DND-41 (cell line): ENCODE measurements around the gene PKHD1.

Experiments used
- ATAC-seq: fragments of 200-7000 bp; cut with Tn5 transposase; 3 replicates; pipeline ENCODE4 v1.9.1; 2021; ENCODE audit warnings: low read depth; ENCODE audit not compliant: insufficient read depth
- DNase-seq: peaks from one replicate; pipeline ENCODE4 v3.0.0-alpha.2; 2020
- H2AFZ ChIP-seq: 2 replicates; pipeline ENCODE4 v1.6.0; 2012; ENCODE audit warnings: low read depth, low read length
- H3K27ac ChIP-seq: 2 replicates; pipeline ENCODE4 v1.5.1; 2012; ENCODE audit warnings: low read length, inconsistent platforms
- H3K27me3 ChIP-seq: fragments of 200-600 bp; sonication (generic); 2 replicates; pipeline ENCODE4 v1.6.0; 2012; ENCODE audit warnings: low read length, mild to moderate bottlenecking, inconsistent platforms; ENCODE audit not compliant: insufficient read depth, poor library complexity
- H3K36me3 ChIP-seq: 2 replicates; pipeline ENCODE4 v1.5.1; 2012; ENCODE audit warnings: low read length, inconsistent platforms; ENCODE audit not compliant: insufficient read depth
- H3K4me1 ChIP-seq: 2 replicates; pipeline ENCODE4 v1.5.1; 2012; ENCODE audit warnings: mild to moderate bottlenecking, low read length; ENCODE audit not compliant: insufficient read depth
- H3K4me2 ChIP-seq: 2 replicates; pipeline ENCODE4 v1.6.0; 2012; ENCODE audit warnings: mild to moderate bottlenecking, moderate library complexity, low read length, inconsistent platforms; ENCODE audit not compliant: insufficient read depth
- H3K4me3 ChIP-seq, 2 experiments: fragments of 200-600 bp in 1 of 2; shearing (Covaris generic) in 1 of 2; 2 replicates each; pipeline ENCODE4 v1.5.1; 2012 to 2016; ENCODE audit warnings: inconsistent platforms in 2 of 2, low read length in 2 of 2, mild to moderate bottlenecking in 2 of 2, low read depth in 1 of 2, moderate library complexity in 1 of 2
- H3K79me2 ChIP-seq: 2 replicates; pipeline ENCODE4 v1.6.0; 2012; ENCODE audit warnings: low read length, inconsistent platforms; ENCODE audit not compliant: insufficient read depth
- H3K9ac ChIP-seq: 2 replicates; pipeline ENCODE4 v1.6.0; 2012; ENCODE audit warnings: low read depth, mild to moderate bottlenecking, inconsistent platforms, low read length, moderate library complexity
- H3K9me3 ChIP-seq: 2 replicates; pipeline ENCODE4 v1.5.1; 2012; ENCODE audit warnings: low read length, moderate library complexity, mild to moderate bottlenecking, inconsistent platforms; ENCODE audit not compliant: insufficient read depth, severe bottlenecking
- H4K20me1 ChIP-seq: 2 replicates; pipeline ENCODE4 v1.6.0; 2012; ENCODE audit warnings: low read length; ENCODE audit not compliant: insufficient read depth
- CTCF ChIP-seq: IDR thresholded peaks from 2 replicates; pipeline ENCODE4 v1.5.1; 2012; ENCODE audit warnings: borderline replicate concordance, low read length, moderate library complexity, mild to moderate bottlenecking; ENCODE audit not compliant: poor library complexity, severe bottlenecking; ENCODE audit errors: extremely low read depth
- EZH2 ChIP-seq: IDR thresholded peaks from 3 replicates; pipeline ENCODE4 v1.6.1; 2012; ENCODE audit warnings: borderline replicate concordance, low read depth, mild to moderate bottlenecking, moderate library complexity, low read length, inconsistent platforms; ENCODE audit not compliant: severe bottlenecking

The PKHD1 gene

GRCh38 chr6:51818520-51819022 lies 268.8 kb downstream of the PKHD1 start:
- H3K4me1 ChIP-seq = peaks cover 30% of the 10 kb centered on the region
- H3K9ac ChIP-seq = no peak overlapping the region
- H2AFZ ChIP-seq = no peak overlapping the region
- DNase-seq = no peak
- no peaks in the 10 kb centered on the region for H3K79me2 ChIP-seq
- H3K36me3 ChIP-seq = no peaks in the 10 kb centered on the region
- no peaks in the 10 kb centered on the region for H3K9me3 ChIP-seq
- no peak for ATAC-seq
- no peak overlapping the region for H3K27ac ChIP-seq
- no peak overlapping the region for H3K4me3 ChIP-seq
- H3K4me2 ChIP-seq = no peak overlapping the region
- H4K20me1 ChIP-seq = no peaks in the 10 kb centered on the region
- H3K27me3 ChIP-seq = no peaks in the 10 kb centered on the region
- TF ChIP-seq EZH2 = no peak
- TF ChIP-seq CTCF = no peak

DNA sequence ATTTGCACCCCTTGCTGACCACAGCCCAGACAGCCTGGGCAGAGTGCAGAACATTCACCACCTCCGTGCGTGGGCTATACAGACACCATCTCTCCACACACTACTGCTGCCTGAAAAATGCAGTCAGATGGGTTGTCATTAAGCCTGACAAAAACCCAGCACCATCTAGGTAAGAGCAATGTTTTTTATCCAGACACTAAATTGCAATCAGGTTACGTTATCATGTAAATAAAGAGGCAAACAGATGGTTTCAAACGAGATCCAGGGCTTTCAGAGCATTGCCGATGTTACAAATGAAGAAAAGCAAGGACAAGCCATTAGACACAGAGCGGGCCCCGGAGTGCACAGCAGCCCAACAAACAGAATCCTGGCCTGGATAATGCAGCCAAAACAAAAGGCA lies 269.6 kb downstream of the PKHD1 start:
- Histone ChIP-seq H3K9ac (no peak overlapping the region), H3K36me3 (no peaks in the 10 kb centered on the region), H3K4me2 (no peak overlapping the region), H2AFZ (0 out of 2 replicates have a peak overlapping the region, but pooled peaks have one; percentile 14), H3K9me3 (no peaks in the 10 kb centered on the region), H3K27ac (peak overlapping the region; percentile 44), H3K4me3 (no peak overlapping the region), H3K79me2 (no peaks in the 10 kb centered on the region), H3K4me1 (peaks cover 38% of the 10 kb centered on the region), H4K20me1 (no peaks in the 10 kb centered on the region), H3K27me3 (no peaks in the 10 kb centered on the region)
- DNase-seq (no peak), ATAC-seq (no peak)
- TF ChIP-seq EZH2 (no peak), CTCF (no peak)

GRCh38 chr6:51814418-51814817 lies 273.0 kb downstream of the PKHD1 start:
- peak overlapping the region; percentile 65 for H3K27ac ChIP-seq
- H3K27me3 ChIP-seq = no peaks in the 10 kb centered on the region
- no peaks in the 10 kb centered on the region for H3K9me3 ChIP-seq
- H3K36me3 ChIP-seq = no peaks in the 10 kb centered on the region
- no peaks in the 10 kb centered on the region for H4K20me1 ChIP-seq
- DNase-seq = peak; percentile 64
- H3K4me2 ChIP-seq = peak overlapping the region; percentile 15; the same call in 1 of the 2 replicates
- ATAC-seq = peak; percentile 84
- TF ChIP-seq CTCF = no peak
- TF ChIP-seq EZH2 = no peak
- H3K4me1 ChIP-seq = peaks cover 40% of the 10 kb centered on the region
- no peak overlapping the region for H3K4me3 ChIP-seq
- H3K9ac ChIP-seq = no peak overlapping the region
- no peak overlapping the region for H2AFZ ChIP-seq
- H3K79me2 ChIP-seq = no peaks in the 10 kb centered on the region

DNA sequence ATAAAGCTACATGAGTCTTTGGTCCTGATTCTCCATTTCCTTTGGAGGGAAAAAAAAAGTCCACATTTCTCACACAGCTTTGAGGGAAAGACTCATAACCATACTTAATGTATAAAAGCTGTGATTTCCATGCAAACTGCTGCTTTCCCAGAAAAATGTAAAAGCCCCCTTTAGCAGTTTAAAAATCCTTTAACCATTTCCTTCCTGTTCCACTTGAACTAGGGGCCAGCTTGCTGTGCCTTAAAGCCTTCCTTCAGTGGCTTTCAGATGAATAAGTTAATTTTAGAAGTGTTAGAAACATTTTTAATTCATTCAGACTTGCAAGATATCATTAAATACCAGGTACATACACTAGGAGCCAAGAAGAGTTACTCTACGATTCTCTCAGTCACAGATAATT lies 273.5 kb downstream of the PKHD1 start:
- peak; percentile 58 for ATAC-seq
- DNase-seq = no peak
- Histone ChIP-seq H3K79me2 (no peaks in the 10 kb centered on the region), H3K9me3 (no peaks in the 10 kb centered on the region), H3K4me3 (no peak overlapping the region), H3K4me1 (peaks cover 40% of the 10 kb centered on the region), H3K4me2 (peak overlapping the region; percentile 15; the same call in 1 of the 2 replicates), H4K20me1 (no peaks in the 10 kb centered on the region), H3K36me3 (no peaks in the 10 kb centered on the region), H3K27ac (peak overlapping the region; percentile 65), H3K27me3 (no peaks in the 10 kb centered on the region), H2AFZ (no peak overlapping the region), H3K9ac (no peak overlapping the region)
- TF ChIP-seq CTCF (no peak), EZH2 (no peak)
